GM23338 (cell line): Measurements from ENCODE around the gene HAUS5. TPM values are rescaled to one million over a fixed set of nuclear protein-coding genes. Genes with fewer than 3 reads are reported as not detected.

Experiments used
- ATAC-seq: fragments of 200-7000 bp; cut with Tn5 transposase; 3 replicates; pipeline ENCODE4 v1.9.1; 2020
- DNase-seq: peaks from one replicate; pipeline ENCODE4 v3.0.0-alpha.2; 2015; ENCODE audit warnings: low spot score
- H2AFZ ChIP-seq: fragments of 200-600 bp; sonication (generic); 2 replicates; pipeline ENCODE4 v1.8.0; 2016; ENCODE audit warnings: antibody characterized with exemption, mild to moderate bottlenecking, moderate library complexity
- H3F3A ChIP-seq: fragments of 200-600 bp; sonication (generic); replicated peaks from 2 replicates; pipeline ENCODE4 v1.8.0; 2017; ENCODE audit warnings: antibody characterized with exemption, mixed run types, low read depth
- H3K27ac ChIP-seq: fragments of 200-600 bp; sonication (generic); 2 replicates; pipeline ENCODE4 v1.6.1; 2016; ENCODE audit warnings: low read depth
- H3K27me3 ChIP-seq: fragments of 200-600 bp; sonication (generic); 2 replicates; pipeline ENCODE4 v1.8.0; 2016; ENCODE audit warnings: mild to moderate bottlenecking, mixed run types, moderate library complexity; ENCODE audit not compliant: insufficient read depth
- H3K36me3 ChIP-seq: fragments of 200-600 bp; sonication (generic); 2 replicates; pipeline ENCODE4 v1.8.0; 2016; ENCODE audit warnings: mild to moderate bottlenecking; ENCODE audit not compliant: insufficient read depth
- H3K4me1 ChIP-seq: fragments of 200-600 bp; sonication (generic); 2 replicates; pipeline ENCODE4 v1.8.0; 2016; ENCODE audit warnings: mild to moderate bottlenecking, moderate library complexity; ENCODE audit not compliant: insufficient read depth
- H3K4me2 ChIP-seq: fragments of 200-600 bp; sonication (generic); 2 replicates; pipeline ENCODE4 v1.7.1; 2017; ENCODE audit warnings: mixed run types
- H3K4me3 ChIP-seq: fragments of 200-600 bp; sonication (generic); 2 replicates; pipeline ENCODE4 v1.6.1; 2016; ENCODE audit warnings: mixed run types
- H3K79me2 ChIP-seq: fragments of 200-600 bp; sonication (generic); replicated peaks from 2 replicates; pipeline ENCODE4 v1.8.0; 2017; ENCODE audit warnings: mild to moderate bottlenecking; ENCODE audit not compliant: insufficient read depth
- H3K9me2 ChIP-seq: fragments of 200-600 bp; sonication (generic); 2 replicates; pipeline ENCODE4 v1.8.0; 2017; ENCODE audit not compliant: insufficient read depth
- H4K20me1 ChIP-seq: fragments of 200-600 bp; sonication (generic); replicated peaks from 2 replicates; pipeline ENCODE4 v1.8.0; 2017; ENCODE audit warnings: mild to moderate bottlenecking; ENCODE audit not compliant: insufficient read depth
- H3K27ac Mint-ChIP-seq: 2 replicates; pipeline ENCODE4 v1.8.0; 2020; ENCODE audit warnings: inconsistent platforms, mild to moderate bottlenecking, moderate library complexity, mixed read lengths
- H3K27me3 Mint-ChIP-seq: 3 replicates; pipeline ENCODE4 v1.8.0; 2022; ENCODE audit warnings: low read depth, mild to moderate bottlenecking, moderate library complexity, mixed read lengths, inconsistent platforms; ENCODE audit not compliant: insufficient read depth, poor library complexity
- H3K36me3 Mint-ChIP-seq: 3 replicates; pipeline ENCODE4 v1.8.0; 2021; ENCODE audit warnings: low read depth, mild to moderate bottlenecking, inconsistent platforms, moderate library complexity, mixed read lengths
- H3K4me1 Mint-ChIP-seq: 3 replicates; pipeline ENCODE4 v1.8.0; 2020; ENCODE audit warnings: mild to moderate bottlenecking, inconsistent platforms, mixed read lengths
- H3K4me3 Mint-ChIP-seq: 3 replicates; pipeline ENCODE4 v1.8.0; 2021; ENCODE audit warnings: moderate library complexity, mild to moderate bottlenecking, inconsistent platforms, mixed read lengths
- H3K9me3 Mint-ChIP-seq: 3 replicates; pipeline ENCODE4 v1.8.0; 2020; ENCODE audit warnings: moderate library complexity, mild to moderate bottlenecking, inconsistent platforms, mixed read lengths
- CTCF ChIP-seq, 2 experiments: fragments of 200-600 bp in 1 of 2; sonication (generic) in 1 of 2; conservative IDR thresholded peaks; 2 replicates each; pipeline versions ENCODE4 v1.5.1 to v1.6.1; 2016 to 2017; ENCODE audit warnings: antibody characterized with exemption in 2 of 2, low read depth in 2 of 2, mild to moderate bottlenecking in 2 of 2, moderate library complexity in 1 of 2
- EZH2phosphoT487 ChIP-seq: fragments of 200-600 bp; sonication (generic); IDR thresholded peaks from one replicate; pipeline ENCODE4 v1.8.1; 2018; ENCODE audit warnings: antibody characterized with exemption; ENCODE audit not compliant: unreplicated experiment
- JUNB ChIP-seq: IDR thresholded peaks from one replicate; pipeline ENCODE4 v1.6.1; 2016; ENCODE audit warnings: antibody characterized with exemption; ENCODE audit not compliant: unreplicated experiment
- NANOG ChIP-seq: IDR thresholded peaks from 2 replicates; pipeline ENCODE4 v1.6.1; 2016; ENCODE audit warnings: antibody characterized with exemption, borderline replicate concordance
- STAT1 ChIP-seq: IDR thresholded peaks from one replicate; pipeline ENCODE4 v1.6.1; 2016; ENCODE audit warnings: antibody characterized with exemption; ENCODE audit not compliant: unreplicated experiment
- ZNF114 ChIP-seq: fragments of 250-450 bp; sonication (Bioruptor Pico); IDR thresholded peaks from 2 replicates; pipeline ENCODE4 v1.5.0; 2020; ENCODE audit warnings: mild to moderate bottlenecking, moderate library complexity
- ZNF331 ChIP-seq: fragments of 250-450 bp; sonication (Bioruptor Pico); IDR thresholded peaks from 2 replicates; pipeline ENCODE4 v1.5.0; 2020; ENCODE audit warnings: low read depth, mild to moderate bottlenecking, moderate library complexity
- polyA plus RNA-seq: library from polyadenylated mRNA; unstranded; fragments of >200 nt; fragmentation: Nextera tagmentation; extraction: Ambion mirVana; gene quantifications from 2 replicates; pipeline ENCODE4 v1.2.1, GENCODE V29; 2016
- total RNA-seq: library from RNA; depleted of rRNA; stranded (reverse); fragments of >200 nt; shearing (Covaris generic); gene quantifications from 2 replicates; pipeline ENCODE4 v1.2.3, GENCODE V29; 2014

HAUS5 gene
- total and polyA plus RNA-seq, 2 experiments from 2014 or later, result 21.9 to 23.2 TPM

GRCh38 chr19:35655600-35655999, 43.1 kb downstream of the HAUS5 start (continued):
- TF ChIP-seq EZH2phosphoT487 (no peak), NANOG (no peak), JUNB (no peak)

- no peak overlapping the region for H3K4me3 Mint-ChIP-seq
- H3K36me3 ChIP-seq, result peaks cover 40% of the 10 kb centered on the region
Observed at GRCh38 chr19:35656700-35657099, 44.2 kb downstream of the HAUS5 start.

GRCh38 chr19:35657904-35658700, 45.6 kb downstream of the HAUS5 start:
- Mint-ChIP-seq H3K27ac (no peak overlapping the region), H3K4me1 (no peaks in the 10 kb centered on the region), H3K4me3 (no peak overlapping the region; the same call in 2 of the 3 replicates), H3K9me3 (no peaks in the 10 kb centered on the region), H3K36me3 (peaks cover 58% of the 10 kb centered on the region), H3K27me3 (peaks cover 6% of the 10 kb centered on the region)
- TF ChIP-seq NANOG (no peak), CTCF (conservative IDR thresholded peaks at IDR 0.05; ENCODE audit: low read depth in 2 of 2) (peak; percentile 4 to 26; a peak in 1 of 4 replicates)
- H3K36me3 ChIP-seq, result peaks cover 36% of the 10 kb centered on the region
- DNase-seq, result peak; percentile 34
- H3K9me2 ChIP-seq, result no peaks in the 10 kb centered on the region
- H4K20me1 ChIP-seq, result peaks cover 7% of the 10 kb centered on the region; the same call in 1 of the 2 replicates
- H3K79me2 ChIP-seq, result no peaks in the 10 kb centered on the region
- no peaks in the 10 kb centered on the region for H3K4me1 ChIP-seq
- H3F3A ChIP-seq, result no peaks in the 10 kb centered on the region
- peak; percentile 61; the same call in 2 of the 3 replicates for ATAC-seq
- no peaks in the 10 kb centered on the region for H3K27me3 ChIP-seq
- no peak overlapping the region for H2AFZ ChIP-seq
- no peak overlapping the region for H3K27ac ChIP-seq
- no peak overlapping the region for H3K4me2 ChIP-seq
- H3K4me3 ChIP-seq, result no peak overlapping the region

More at GRCh38 chr19:35656700-35657099, 44.2 kb downstream of the HAUS5 start:
- H3K79me2 ChIP-seq, result no peaks in the 10 kb centered on the region; the same call in 1 of the 2 replicates
- H4K20me1 ChIP-seq, result peaks cover 7% of the 10 kb centered on the region
- ATAC-seq, result no peak
- no peak overlapping the region for H2AFZ ChIP-seq
- H3K4me2 ChIP-seq, result no peak overlapping the region
- H3K4me1 Mint-ChIP-seq, result no peaks in the 10 kb centered on the region
- H3K9me3 Mint-ChIP-seq, result no peaks in the 10 kb centered on the region
- H3K9me2 ChIP-seq, result no peaks in the 10 kb centered on the region
- H3K27me3 Mint-ChIP-seq, result peaks cover 3% of the 10 kb centered on the region
- no peak overlapping the region for H3K27ac ChIP-seq
- no peak overlapping the region for H3K27ac Mint-ChIP-seq
- no peak for DNase-seq
- H3K4me1 ChIP-seq, result no peaks in the 10 kb centered on the region
- no peaks in the 10 kb centered on the region for H3F3A ChIP-seq
- H3K36me3 Mint-ChIP-seq, result peaks cover 67% of the 10 kb centered on the region
- no peaks in the 10 kb centered on the region for H3K27me3 ChIP-seq
- H3K4me3 ChIP-seq, result no peak overlapping the region
- no peak for TF ChIP-seq ZNF331 (CRISPR knock-in tag)
- TF ChIP-seq ZNF114, result no peak
- TF ChIP-seq STAT1, result no peak
- TF ChIP-seq NANOG, result no peak
